AML-193 (cell line): ENCODE data around the gene SIGLEC5.
"Not testable (repeated sequence)": the region's sequence is repeated elsewhere in the genome, so short reads cannot be mapped to it uniquely, and the experiment has no call there.

Experiments
- DNase-seq, 2 experiments: peaks; one replicate each; lab custom pipeline; 2025; lab: John Stamatoyannopoulos, UW

The SIGLEC5 gene, protein sequence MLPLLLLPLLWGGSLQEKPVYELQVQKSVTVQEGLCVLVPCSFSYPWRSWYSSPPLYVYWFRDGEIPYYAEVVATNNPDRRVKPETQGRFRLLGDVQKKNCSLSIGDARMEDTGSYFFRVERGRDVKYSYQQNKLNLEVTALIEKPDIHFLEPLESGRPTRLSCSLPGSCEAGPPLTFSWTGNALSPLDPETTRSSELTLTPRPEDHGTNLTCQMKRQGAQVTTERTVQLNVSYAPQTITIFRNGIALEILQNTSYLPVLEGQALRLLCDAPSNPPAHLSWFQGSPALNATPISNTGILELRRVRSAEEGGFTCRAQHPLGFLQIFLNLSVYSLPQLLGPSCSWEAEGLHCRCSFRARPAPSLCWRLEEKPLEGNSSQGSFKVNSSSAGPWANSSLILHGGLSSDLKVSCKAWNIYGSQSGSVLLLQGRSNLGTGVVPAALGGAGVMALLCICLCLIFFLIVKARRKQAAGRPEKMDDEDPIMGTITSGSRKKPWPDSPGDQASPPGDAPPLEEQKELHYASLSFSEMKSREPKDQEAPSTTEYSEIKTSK

DNA sequence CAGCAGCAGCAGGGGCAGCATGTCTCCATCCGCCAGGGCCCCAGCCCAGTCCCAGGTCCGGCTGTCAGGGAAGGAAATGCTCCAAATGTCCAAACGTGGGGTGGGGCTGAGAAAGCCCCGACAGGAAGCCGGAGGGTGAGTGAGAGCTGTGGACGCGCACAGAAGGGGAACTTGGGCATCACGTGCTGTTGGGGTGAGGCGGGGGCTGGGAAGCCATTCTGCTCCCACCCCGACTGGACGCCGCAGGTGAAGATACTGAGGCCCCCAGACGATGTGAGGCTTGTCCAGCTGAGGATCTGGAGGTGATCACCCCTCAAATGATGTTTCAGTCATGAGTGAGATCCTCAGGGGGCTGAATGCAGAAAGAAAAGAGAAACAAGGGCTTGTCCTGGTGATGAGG, at the start of gene SIGLEC5:
SIGLEC5 (minus strand) TSS at position 87 of the 400 bp plus-strand sequence; CDS start at position 21, 66 bp downstream.
- DNase-seq, result not testable (repeated sequence)

DNA sequence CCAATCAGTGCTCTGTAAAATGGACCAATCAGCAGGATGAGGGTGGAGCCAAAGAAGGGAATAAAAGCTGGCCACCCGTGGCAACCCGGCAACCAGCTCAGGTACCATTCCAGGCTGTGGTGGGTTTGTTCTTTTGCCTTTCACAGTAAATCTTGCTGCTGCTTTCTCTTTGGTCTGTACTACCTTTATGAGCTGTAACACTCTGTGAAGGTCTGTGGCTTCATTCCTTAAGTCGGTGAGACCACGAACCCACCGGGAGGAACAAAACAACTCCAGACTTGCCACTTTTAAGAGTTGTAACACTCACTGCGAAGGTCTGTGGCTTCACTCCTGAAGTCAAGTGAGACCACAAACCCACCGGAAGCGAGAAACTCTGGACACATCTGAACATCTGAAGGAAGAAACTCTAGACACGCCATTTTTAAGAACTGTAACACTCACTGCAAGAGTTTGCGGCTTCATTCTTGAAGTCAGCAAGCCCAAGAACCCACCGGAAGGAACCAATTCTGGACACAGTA, 46.4 kb upstream of the SIGLEC5 start:
- DNase-seq, result no peak

DNA sequence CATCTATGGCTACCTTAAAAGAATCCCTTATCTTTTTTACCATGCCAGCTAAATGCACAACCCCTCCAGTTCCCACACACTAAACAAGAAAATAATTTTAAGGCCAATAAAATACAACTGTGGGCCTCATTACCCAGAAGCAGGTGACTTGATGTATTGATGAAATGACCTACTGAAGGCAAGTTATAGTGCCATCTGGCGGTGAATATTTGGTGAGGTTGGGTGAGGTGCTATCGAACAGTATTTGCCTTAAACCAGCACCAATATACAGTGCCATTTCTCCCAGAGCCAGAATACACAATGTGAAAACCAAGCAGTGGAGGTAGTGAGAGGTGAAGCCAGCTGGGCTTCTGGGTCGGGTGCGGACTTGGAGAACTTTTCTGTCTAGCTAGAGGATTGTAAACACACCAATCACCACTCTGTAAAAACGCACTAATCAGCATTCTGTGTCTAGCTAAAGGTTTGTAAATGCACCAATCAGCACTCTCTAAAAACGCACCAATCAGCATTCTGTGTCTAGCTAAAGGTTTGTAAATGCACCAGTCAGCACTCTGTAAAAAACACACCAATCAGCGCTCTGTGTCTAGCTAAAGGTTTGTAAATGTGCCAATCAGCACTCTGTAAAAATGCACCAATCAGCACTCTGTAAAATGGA, 45.8 kb upstream of the SIGLEC5 start:
- DNase-seq, result peak; percentile 44 to 68

DNA sequence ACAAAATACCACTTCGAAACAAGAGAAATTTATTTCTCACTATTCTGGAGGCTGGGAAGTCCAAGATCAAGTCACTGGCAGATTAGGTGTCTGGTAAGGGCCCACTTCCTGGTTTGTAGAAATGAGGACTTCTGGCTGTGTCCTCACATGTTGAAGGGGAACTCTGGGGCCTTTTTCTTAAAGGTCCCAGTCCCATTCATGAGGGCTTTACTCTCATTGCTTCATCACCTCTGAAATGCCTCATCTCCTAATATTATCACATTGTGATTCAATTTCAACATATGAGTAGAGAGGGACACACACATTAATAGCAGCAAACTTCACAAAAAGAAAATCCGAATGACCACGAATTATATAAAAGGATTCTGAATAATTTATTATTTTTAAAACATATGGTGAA, 38.0 kb upstream of the SIGLEC5 start:
- DNase-seq, result peak; percentile 54 to 57

DNA sequence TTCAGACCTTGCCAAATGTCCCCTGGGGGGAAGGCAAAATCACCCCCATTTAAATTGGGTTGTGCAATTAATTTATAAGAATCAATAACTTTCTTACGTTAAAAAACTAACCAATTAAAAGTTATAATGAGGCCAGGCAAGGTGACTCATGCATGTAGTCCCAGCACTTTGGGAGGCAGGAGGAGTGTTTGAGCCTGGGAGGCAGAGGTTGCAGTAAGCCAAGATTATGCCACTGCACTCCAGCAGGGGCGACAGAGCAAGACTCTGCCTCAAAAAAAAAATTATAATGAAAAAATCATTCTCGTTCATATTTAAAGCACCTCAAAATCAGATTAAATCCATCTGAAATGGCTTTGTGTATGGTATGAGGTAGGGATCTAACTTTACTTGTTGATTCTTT, 34.8 kb upstream of the SIGLEC5 start:
- DNase-seq, result peak; percentile 25 to 26

DNA sequence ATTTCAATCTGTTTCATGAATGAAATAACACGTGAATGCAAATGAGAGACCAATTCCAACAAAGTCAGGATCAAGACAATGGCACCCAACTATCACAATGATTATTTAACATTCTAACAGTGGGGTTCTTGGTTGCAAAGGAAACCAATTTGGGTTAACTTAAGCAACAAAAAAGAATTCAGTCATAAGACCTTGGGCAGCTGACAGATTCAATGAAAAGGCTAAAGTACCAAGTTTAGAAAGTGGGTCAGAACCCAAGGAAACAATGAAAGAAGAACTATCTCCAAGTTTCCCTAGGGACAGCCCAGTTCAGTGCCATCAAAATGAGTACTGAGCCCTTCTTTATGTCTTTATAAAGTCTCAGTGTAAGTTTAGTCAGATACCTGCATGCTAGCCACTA, 33.9 kb upstream of the SIGLEC5 start:
- no peak for DNase-seq

DNA sequence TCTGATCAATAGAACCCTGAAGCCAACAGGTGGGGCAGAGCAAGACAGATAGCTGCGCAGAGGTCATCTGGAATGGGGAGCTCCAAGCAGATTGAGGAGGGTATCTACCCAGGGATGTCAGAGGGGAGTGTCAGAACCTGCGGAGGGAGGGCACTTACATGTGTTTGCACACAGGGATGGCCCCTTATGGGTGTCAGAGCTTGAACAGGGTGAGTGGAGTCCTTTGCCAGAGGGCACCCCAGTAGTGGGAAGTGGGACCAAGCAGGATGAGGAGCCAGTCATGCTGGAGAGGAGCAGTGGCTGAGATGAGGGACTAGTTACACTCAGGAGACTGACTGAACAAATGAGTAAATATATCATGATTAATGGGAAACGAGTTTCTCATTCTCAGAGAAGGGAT, 33.4 kb upstream of the SIGLEC5 start:
- no peak for DNase-seq

DNA sequence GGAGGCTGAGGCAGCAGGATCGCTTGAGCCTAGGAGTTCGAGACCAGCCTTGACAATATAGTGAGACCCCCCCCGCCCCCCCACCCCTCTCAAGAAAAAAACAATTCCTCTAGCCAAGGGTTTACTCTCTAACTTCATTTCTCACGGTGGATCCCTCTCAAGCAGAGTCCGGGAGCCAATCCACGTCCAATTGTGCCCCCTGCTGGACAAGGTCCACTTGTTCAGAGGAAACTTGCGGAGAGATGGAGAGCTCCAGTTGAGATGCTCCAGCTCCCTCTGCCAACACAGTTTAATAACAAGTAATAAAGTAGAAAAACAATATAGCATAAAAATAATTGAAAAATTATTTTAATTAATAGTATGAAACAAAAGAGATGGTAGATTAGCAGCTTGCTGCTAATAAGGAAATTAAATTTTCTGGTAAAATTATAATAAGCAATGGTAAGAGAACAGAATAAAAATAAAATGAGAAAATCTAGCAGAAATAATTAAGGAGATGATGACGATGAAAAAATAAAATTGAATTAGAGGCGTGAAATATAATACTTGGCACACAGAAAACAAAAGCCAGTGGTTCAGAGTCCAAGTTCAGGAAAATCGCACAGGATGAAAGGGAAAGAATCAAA, 30.9 kb upstream of the SIGLEC5 start:
- DNase-seq, result peak; percentile 55 to 79

DNA sequence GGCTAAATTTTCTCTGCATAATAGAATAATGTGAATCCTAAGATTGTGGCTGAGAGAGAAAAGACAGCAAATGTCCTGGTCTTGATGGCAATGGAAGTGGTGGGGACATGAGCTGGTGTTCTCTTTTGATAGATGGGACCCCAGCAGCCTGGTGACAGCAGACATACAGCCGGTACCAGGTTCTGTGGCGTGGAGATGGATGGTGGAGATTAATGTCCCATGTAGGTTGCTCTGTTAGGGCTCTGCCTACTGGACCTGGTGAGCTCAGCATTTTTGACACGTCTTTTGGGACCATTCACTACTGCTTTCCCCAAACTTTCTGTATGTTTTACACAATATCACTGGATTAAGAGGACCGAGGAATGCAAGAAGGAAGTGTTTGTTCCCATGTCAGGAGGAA, 24.6 kb upstream of the SIGLEC5 start:
- DNase-seq, result no peak

DNA sequence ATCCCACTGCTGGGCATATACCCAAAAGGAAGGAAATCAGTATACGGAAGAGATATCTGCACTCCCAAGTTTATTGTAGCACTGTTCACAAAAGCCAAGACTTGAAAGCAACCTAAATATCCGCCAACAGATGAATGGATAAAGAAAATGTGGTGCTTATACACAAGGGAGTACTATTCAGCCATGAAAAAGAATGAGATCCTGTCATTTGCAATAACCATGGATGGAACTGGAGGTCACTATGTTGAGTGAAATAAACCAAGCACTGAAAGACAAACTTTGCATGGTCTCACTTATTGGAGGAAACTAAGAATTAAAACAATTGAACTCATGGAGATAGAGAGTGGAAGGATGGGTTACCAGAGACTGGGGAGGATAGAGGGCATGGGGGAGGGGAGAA, 23.0 kb upstream of the SIGLEC5 start:
- no peak for DNase-seq

DNA sequence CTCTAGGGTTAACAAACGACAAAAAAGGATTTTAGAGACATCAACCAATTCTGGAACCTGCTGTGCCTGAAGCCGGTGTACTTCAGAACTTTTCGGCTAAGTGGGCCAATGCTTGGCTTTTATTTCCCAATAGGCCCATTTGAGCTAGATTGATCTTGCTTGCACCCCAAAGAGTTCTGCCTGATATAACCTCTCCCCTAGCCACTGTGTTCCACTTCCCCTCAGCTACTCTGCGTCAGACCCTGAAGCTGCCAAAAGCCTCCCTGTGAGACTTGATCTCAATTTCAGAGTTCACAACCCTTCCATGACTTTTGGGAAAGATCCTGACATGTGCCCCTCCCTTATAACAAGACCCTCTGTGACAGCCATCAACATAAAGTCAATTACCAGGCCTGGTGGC, 22.1 kb upstream of the SIGLEC5 start:
- DNase-seq, result no peak

DNA sequence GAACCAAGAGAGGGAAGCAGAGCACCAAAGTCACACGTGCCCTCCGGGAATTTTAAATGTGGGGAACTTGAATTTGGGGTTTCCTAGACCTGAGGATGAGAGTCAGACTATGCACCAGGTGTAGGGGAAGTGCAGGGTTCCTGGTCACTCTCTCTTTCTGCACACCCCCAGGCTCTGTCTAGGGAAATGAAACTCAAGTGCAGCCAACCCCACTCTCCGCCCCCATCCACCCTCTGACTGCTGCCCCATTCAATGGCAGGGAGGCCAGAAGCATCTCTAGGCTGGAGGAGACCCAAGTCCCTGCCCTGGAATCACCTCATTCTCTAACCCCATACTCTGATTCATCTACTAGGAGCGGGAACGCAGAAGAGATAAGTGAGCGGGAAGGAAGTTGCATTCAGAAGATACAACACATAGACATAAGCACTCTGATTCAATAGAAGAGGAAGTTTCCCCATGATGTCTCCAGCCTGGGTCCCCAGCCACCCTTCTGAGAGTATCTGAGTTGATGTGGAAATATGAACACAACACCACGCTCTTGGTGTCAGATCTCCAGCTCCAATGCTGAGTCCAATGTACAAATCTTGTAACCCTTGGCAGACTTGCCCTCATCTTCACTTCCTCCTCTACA, 21.1 kb upstream of the SIGLEC5 start:
- peak; percentile 89 to 90 for DNase-seq

DNA sequence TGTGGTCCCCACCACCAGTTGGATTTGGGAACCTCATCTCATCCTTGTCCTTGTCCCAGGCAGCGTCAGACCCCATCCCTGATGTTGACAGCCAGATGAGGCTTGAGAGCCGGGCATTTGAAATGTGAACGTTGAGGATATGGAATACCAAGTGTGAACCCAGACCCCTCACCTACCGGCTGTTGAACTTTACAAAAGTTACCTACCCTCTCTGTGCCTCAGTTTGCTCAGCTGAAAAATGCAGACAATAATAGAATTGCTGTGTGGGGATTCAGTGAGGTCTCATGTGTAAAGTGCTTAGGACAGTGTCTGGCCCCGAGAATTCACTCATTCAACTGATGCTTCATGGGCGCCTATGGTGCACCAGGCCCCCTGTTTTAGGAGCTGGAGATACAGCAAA, 17.1 kb upstream of the SIGLEC5 start:
- no peak for DNase-seq

DNA sequence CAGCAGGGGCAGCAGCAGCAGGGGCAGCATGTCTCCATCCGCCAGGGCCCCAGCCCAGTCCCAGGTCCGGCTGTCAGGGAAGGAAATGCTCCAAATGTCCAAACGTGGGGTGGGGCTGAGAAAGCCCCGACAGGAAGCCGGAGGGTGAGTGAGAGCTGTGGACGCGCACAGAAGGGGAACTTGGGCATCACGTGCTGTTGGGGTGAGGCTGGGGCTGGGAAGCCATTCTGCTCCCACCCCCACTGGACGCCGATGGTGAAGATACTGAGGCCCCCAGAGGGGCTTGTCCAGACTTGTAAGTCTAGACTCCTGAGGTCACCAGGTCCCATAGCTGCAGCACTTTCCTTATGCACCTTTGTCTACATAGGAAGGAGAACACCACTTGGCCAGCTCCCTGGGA, 16.5 kb upstream of the SIGLEC5 start, which contains the start of gene SIGLEC14:
SIGLEC14 (minus strand) TSS at position 96 of the 400 bp plus-strand sequence; CDS start at position 30, 66 bp downstream.
- not testable (repeated sequence) for DNase-seq

DNA sequence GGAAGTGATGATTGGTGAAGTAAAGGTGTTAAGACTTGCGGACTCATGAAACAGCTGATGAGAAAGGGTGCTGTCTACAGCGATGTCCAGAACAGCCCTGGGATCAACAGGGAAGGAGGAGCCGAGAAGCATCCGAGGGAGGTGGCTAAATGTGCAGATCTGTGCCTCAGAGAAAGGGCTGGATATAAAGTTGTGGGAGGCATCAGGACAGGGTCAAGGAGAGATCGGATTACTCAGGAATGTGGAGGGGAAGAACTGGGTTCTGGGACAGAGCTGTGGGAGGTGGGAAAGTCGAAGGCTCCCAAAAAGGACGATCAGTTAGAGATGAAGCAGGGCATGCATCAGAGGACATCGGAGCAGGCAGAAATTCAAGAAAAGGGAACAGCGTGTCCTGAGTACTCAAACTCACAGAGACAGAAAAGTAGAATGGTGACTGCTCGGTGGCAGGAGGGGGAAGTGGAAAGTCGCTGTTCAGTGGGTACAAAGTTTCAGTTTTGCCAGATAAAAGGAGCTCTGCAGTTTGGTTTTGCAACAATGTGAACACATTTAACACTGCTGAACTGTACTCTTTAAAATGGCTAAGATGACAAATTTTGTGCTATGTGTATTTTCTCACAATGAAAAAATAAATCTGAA, 14.6 kb upstream of the SIGLEC5 start:
- peak; percentile 32 to 66 for DNase-seq

DNA sequence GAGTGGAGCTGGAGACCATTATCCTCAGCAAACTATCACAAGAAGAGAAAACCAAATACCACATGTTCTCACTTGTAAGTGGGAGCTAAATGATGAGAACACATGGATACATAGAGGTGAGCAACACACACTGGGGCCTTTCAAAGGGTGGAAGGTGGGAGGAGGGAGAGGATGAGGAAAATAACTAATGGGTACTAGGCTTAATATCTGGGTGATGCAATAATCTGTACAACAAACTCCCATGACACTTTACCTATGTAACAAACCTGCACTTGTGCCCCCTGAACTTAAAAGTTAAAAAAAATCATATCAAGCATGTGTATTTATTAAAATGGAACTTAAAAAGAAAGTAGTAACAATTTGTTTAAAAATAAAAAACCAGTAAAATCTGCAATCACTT, 11.4 kb upstream of the SIGLEC5 start:
- no peak for DNase-seq

DNA sequence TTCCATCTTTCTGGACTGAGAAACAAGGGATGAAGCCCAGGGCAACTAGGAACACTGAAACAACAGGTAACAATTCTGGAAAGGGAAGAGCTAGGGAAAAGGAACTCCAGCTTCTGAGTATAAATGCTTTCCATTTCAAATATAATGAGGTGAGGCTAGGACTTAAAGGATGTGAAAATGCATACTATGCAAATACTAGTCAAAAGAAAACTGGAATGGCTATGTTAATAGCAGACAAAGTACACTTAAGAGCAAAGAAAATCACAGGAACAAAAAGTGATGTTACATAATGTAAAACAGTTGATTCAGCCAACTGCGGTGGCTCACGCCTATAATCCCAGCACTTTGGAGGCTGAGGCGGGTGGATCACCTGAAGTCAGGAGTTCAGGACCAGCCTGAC, 10.2 kb upstream of the SIGLEC5 start:
- no peak for DNase-seq

DNA sequence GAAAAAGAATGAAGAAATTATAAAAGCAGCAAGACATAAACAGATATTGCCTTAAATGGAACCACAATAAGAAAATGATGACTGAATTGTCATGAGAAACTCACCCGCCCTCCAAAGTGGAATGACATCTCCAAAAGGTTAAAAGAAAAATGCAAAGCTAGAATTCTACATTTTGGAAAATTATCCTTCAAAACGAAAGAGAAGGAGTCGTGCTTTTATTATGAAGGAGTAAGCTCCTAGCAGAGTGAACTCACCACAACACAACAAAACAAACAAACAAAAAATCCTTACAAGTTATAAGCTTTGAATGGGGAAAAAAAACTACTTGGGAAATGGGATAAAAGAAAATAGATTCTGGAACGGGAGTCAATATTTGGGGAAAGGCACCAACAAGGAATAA, 9.7 kb upstream of the SIGLEC5 start:
- DNase-seq, result no peak

DNA sequence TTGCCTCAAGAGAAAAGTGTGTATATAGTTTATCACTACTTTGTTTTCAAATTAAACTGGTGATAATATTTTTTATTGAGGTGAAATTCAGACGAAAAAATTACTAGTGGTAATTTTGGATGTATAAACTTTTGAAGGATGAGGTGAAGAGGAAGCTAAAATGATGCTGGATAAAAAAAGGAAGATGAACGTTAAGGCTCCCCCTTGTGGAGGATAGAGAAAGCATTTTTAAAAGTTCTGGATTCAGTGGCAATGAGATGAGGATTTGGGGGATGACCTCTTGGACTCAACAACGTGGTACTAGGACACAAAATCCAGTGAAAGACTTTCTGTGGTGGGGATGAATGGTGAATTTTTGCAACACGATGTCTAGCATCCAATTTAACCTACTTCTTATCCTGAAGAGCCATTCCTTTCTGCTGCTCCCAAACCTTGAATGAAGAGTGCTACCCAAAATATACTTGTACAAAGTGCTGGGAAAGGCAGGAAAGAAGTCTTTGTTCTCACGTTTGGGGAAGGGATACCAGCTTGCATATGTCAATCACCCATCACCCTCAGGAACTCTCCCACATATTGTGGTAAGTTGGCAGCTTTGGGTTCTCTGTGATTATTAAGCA, 7.3 kb upstream of the SIGLEC5 start:
- DNase-seq, result peak; percentile 54 to 60

DNA sequence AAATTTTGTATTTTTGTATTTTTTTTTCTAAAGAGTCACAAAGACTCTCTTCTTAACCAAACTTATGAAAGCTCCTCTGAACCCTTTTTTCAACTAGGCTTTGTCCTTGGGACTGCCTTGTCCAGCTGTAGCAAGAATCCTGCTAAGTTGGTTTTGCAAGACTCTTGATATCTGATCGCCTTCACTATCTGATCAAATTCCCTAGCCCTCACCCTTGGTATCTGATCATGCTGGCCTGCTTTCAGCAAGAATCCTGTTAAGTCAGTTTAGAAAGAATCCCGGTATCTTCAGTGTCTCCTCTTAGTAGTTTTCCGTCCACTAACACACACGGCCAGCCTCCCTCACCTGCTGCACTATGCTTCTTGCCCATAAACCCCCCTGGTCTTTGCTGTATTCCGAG, 1.9 kb upstream of the SIGLEC5 start:
- no peak for DNase-seq
